K562 (cell line): ENCODE data around the gene HS3ST5.

Source experiments
- CTCF ChIP-seq, 3 experiments: IDR thresholded peaks in 2 of 3; conservative IDR thresholded peaks in 1 of 3; 2 replicates each; pipeline ENCODE4 v1.5.1; 2011 to 2012; ENCODE audit warnings: low read length in 3 of 3, mild to moderate bottlenecking in 3 of 3, control low read depth in 2 of 3, improper control_type of control experiment in 1 of 3, inconsistent platforms in 1 of 3, low read depth in 1 of 3, mixed read lengths in 1 of 3, moderate library complexity in 1 of 3; ENCODE audit not compliant: insufficient read depth in 2 of 3
- SP2 ChIP-seq: IDR thresholded peaks from 2 replicates; pipeline ENCODE4 v1.6.1; 2011; ENCODE audit warnings: mild to moderate bottlenecking, low read depth, low read length, moderate library complexity; ENCODE audit not compliant: poor library complexity, severe bottlenecking; ENCODE audit errors: extremely low read depth
- ZNF277 ChIP-seq: fragments of 250-450 bp; sonication (Bioruptor Pico); IDR thresholded peaks from 2 replicates; pipeline ENCODE4 v1.8.0; 2022; ENCODE audit warnings: inconsistent platforms, mild to moderate bottlenecking, moderate library complexity, borderline replicate concordance

GRCh38 chr6:114286211-114286610 is 56.6 kb downstream of the HS3ST5 start:
- TF ChIP-seq ZNF277 (CRISPR knock-in tag), result no peak
- no peak for TF ChIP-seq CTCF (IDR thresholded peaks at IDR 0.05 in 2 of 3, conservative IDR thresholded peaks at IDR 0.05 in 1 of 3; ENCODE audit: insufficient read depth in 2 of 3, low read depth in 1 of 3, low read length in 3 of 3)
- no peak for TF ChIP-seq SP2
